HepG2 (cell line): ENCODE data around the gene CKLF. TPM values are rescaled to one million over a fixed set of nuclear protein-coding genes. Genes with fewer than 3 reads are reported as not detected.
A peak's percentile ranks its signal among the peaks of the same experiment; 100 is the strongest.

Experiments used
- ADNP ChIP-seq: sonication (generic); formaldehyde crosslinking; IDR thresholded peaks from 2 replicates; pipeline ENCODE4 v1.4.0; 2020; ENCODE audit warnings: missing genetic modification reagents
- BCL6 ChIP-seq: IDR thresholded peaks from 2 replicates; pipeline ENCODE4 v1.6.1; 2016; ENCODE audit warnings: missing genetic modification reagents, missing compliant biosample characterization
- EZH2 ChIP-seq: conservative IDR thresholded peaks from 2 replicates; pipeline ENCODE4 v1.6.1; 2012; ENCODE audit warnings: mild to moderate bottlenecking, low read depth, low read length, moderate library complexity
- MYC ChIP-seq: sonication (generic); formaldehyde crosslinking; IDR thresholded peaks from 2 replicates; pipeline ENCODE4 v1.9.0; 2021; ENCODE audit warnings: missing genetic modification reagents, borderline replicate concordance
- PHF21A ChIP-seq: sonication (generic); formaldehyde crosslinking; IDR thresholded peaks from 2 replicates; pipeline ENCODE4 v1.5.0; 2020; ENCODE audit warnings: mild to moderate bottlenecking, missing genetic modification reagents
- PRPF4 ChIP-seq: fragments of 200-400 bp; formaldehyde crosslinking; IDR thresholded peaks from 2 replicates; pipeline ENCODE4 v1.6.1; 2016; ENCODE audit warnings: low read length, low read depth; ENCODE audit not compliant: poor library complexity, severe bottlenecking
- SAFB2 ChIP-seq: sonication (generic); formaldehyde crosslinking; IDR thresholded peaks from 2 replicates; pipeline ENCODE4 v1.5.1; 2020; ENCODE audit warnings: missing genetic modification reagents, low read depth, mild to moderate bottlenecking, borderline replicate concordance
- SPEN ChIP-seq: sonication (generic); formaldehyde crosslinking; IDR thresholded peaks from 2 replicates; pipeline ENCODE4 v1.5.1; 2020; ENCODE audit warnings: low read depth, mild to moderate bottlenecking, missing genetic modification reagents
- ZBTB3 ChIP-seq: sonication (generic); formaldehyde crosslinking; IDR thresholded peaks from 2 replicates; pipeline ENCODE4 v1.4.0; 2020; ENCODE audit warnings: low read depth, mild to moderate bottlenecking, moderate library complexity, missing genetic modification reagents, borderline replicate concordance
- ZFY ChIP-seq: sonication (generic); formaldehyde crosslinking; IDR thresholded peaks from 2 replicates; pipeline ENCODE4 v1.4.0; 2020; ENCODE audit warnings: missing genetic modification reagents
- ZNF205 ChIP-seq: IDR thresholded peaks from 2 replicates; pipeline ENCODE4 v1.6.1; 2018; ENCODE audit warnings: missing biosample characterization, missing genetic modification reagents
- ZNF317 ChIP-seq: sonication (generic); formaldehyde crosslinking; IDR thresholded peaks from 2 replicates; pipeline ENCODE4 v1.5.0; 2020; ENCODE audit warnings: mild to moderate bottlenecking, missing genetic modification reagents
- ZNF510 ChIP-seq: sonication (generic); formaldehyde crosslinking; IDR thresholded peaks from 2 replicates; pipeline ENCODE4 v1.4.0; 2020; ENCODE audit warnings: low read depth, mild to moderate bottlenecking, missing genetic modification reagents
- ZNF549 ChIP-seq: sonication (generic); formaldehyde crosslinking; IDR thresholded peaks from 2 replicates; pipeline ENCODE4 v1.5.0; 2020; ENCODE audit warnings: missing genetic modification reagents
- ZNF552 ChIP-seq: sonication (generic); formaldehyde crosslinking; IDR thresholded peaks from 2 replicates; pipeline ENCODE4 v1.9.0; 2022; ENCODE audit warnings: missing genetic modification reagents, mild to moderate bottlenecking, borderline replicate concordance
- ZNF644 ChIP-seq: IDR thresholded peaks from 2 replicates; pipeline ENCODE4 v1.6.1; 2016; ENCODE audit warnings: low read depth
- ZNF768 ChIP-seq: sonication (generic); formaldehyde crosslinking; IDR thresholded peaks from 2 replicates; pipeline ENCODE4 v1.4.0; 2020; ENCODE audit warnings: missing genetic modification reagents
- ZNF878 ChIP-seq: sonication (generic); formaldehyde crosslinking; IDR thresholded peaks from 2 replicates; pipeline ENCODE4 v1.8.1; 2023; ENCODE audit warnings: mild to moderate bottlenecking, missing genetic modification reagents, moderate library complexity
- ZSCAN22 ChIP-seq: sonication (generic); formaldehyde crosslinking; IDR thresholded peaks from 2 replicates; pipeline ENCODE4 v1.4.0; 2020; ENCODE audit warnings: mild to moderate bottlenecking, missing genetic modification reagents
- polyA plus RNA-seq, 8 experiments: library from polyadenylated mRNA; depleted of rRNA in 3 of 8; stranded (reverse) in 7 of 8; unstranded in 1 of 8; fragments of >200 nt; fragmentation: Illumina TruSeq in 4 of 8; extraction: Trizol in 4 of 8; gene quantifications; 2 replicates each; pipeline versions ENCODE4 v1.2.1 to v1.2.3, GENCODE V29; 2011 to 2016; ENCODE audit warnings: low read depth in 4 of 8, missing spikeins in 1 of 8, mixed read lengths in 1 of 8; ENCODE audit not compliant: insufficient read depth in 1 of 8
- total RNA-seq, 5 experiments: library from RNA; depleted of rRNA; stranded (reverse); fragments of >200 nt; fragmentation: Illumina TruSeq; extraction: Trizol; gene quantifications; 2 replicates each; pipeline ENCODE4 v1.2.3, GENCODE V29; 2016; ENCODE audit warnings: low read depth in 1 of 5
- TF ChIP-seq, protein P1 (sequence below): sonication (generic); formaldehyde crosslinking; conservative IDR thresholded peaks from 2 replicates; pipeline ENCODE4 v1.8.0; 2022; ENCODE audit warnings: low read depth, missing genetic modification reagents
- TF ChIP-seq, protein P2 (sequence below): sonication (generic); formaldehyde crosslinking; IDR thresholded peaks from 2 replicates; pipeline ENCODE4 v1.4.0; 2020; ENCODE audit warnings: missing genetic modification reagents
- TF ChIP-seq, protein P3 (sequence below): sonication (generic); formaldehyde crosslinking; IDR thresholded peaks from 2 replicates; pipeline ENCODE4 v1.9.0; 2022; ENCODE audit warnings: low read depth, missing genetic modification reagents
- TF ChIP-seq, protein P4 (sequence below): sonication (generic); formaldehyde crosslinking; IDR thresholded peaks from 2 replicates; pipeline ENCODE4 v1.5.0; 2020; ENCODE audit warnings: mild to moderate bottlenecking, missing genetic modification reagents

CKLF gene
- total and polyA plus RNA-seq, 2 of the 13 experiments (the other 11 are each of a cell fraction or from before 2014, with no cell fraction given): 120 to 167 TPM

DNA sequence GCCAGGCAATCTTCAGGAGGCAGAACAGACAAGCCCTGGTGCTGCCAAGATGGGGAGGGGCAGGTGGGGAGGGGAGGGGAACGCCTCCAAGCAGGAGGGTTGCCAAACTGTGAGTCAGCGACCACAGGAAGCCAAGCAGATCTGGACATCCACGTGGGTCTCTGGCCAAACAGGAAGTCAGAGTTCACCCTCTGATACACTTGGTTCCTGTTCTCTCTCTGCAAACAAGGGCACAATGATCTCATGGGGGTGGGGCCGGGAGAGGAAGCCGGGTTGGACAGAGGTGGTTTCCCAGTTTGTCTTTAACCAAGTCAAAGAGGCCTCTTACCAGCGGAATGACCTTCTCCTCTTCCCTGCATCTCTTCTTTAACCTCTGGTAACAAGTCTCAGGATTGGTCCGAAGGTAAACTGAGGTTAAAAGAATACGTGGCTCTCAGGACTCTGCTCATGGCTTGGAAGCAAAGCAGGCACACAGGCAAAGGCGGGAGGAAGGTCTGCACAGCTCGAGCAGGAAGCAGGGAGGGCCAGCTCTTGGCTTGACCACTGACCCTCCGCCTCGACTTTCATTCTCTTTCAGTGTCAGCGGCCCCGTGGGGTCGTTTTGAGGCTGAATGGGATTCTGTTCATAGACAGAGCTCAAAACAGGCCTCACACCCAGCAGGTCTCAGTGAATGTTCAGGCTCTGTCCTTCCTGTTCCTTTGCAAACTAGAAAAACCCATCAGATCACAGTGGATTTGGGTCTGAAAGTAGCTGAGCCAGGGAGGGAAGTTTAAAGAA lies 35.4 kb upstream of the CKLF start (continued):
- TF ChIP-seq ZNF878: no peak; the same call in 1 of the 2 replicates
- TF ChIP-seq, protein P1, sequence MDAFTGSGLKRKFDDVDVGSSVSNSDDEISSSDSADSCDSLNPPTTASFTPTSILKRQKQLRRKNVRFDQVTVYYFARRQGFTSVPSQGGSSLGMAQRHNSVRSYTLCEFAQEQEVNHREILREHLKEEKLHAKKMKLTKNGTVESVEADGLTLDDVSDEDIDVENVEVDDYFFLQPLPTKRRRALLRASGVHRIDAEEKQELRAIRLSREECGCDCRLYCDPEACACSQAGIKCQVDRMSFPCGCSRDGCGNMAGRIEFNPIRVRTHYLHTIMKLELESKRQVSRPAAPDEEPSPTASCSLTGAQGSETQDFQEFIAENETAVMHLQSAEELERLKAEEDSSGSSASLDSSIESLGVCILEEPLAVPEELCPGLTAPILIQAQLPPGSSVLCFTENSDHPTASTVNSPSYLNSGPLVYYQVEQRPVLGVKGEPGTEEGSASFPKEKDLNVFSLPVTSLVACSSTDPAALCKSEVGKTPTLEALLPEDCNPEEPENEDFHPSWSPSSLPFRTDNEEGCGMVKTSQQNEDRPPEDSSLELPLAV: no peak
- peak; percentile 85 for TF ChIP-seq ZFY (CRISPR knock-in tag)
- no peak for TF ChIP-seq ZNF549 (CRISPR knock-in tag)
- TF ChIP-seq ZBTB3 (CRISPR knock-in tag): no peak
- TF ChIP-seq ZNF644 (CRISPR knock-in tag): peak; percentile 56; the same call in 1 of the 2 replicates
- no peak for TF ChIP-seq ZNF510 (CRISPR knock-in tag)
- TF ChIP-seq, protein P2, sequence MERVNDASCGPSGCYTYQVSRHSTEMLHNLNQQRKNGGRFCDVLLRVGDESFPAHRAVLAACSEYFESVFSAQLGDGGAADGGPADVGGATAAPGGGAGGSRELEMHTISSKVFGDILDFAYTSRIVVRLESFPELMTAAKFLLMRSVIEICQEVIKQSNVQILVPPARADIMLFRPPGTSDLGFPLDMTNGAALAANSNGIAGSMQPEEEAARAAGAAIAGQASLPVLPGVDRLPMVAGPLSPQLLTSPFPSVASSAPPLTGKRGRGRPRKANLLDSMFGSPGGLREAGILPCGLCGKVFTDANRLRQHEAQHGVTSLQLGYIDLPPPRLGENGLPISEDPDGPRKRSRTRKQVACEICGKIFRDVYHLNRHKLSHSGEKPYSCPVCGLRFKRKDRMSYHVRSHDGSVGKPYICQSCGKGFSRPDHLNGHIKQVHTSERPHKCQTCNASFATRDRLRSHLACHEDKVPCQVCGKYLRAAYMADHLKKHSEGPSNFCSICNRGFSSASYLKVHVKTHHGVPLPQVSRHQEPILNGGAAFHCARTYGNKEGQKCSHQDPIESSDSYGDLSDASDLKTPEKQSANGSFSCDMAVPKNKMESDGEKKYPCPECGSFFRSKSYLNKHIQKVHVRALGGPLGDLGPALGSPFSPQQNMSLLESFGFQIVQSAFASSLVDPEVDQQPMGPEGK (CRISPR knock-in tag): peak; percentile 98
- peak; percentile 97; the same call in 1 of the 2 replicates for TF ChIP-seq MYC
- TF ChIP-seq BCL6 (CRISPR knock-in tag): peak; percentile 60; the same call in 1 of the 2 replicates
- peak; percentile 59 for TF ChIP-seq SPEN (CRISPR knock-in tag)
- 0 out of 2 replicates have a peak, but pooled peaks have one; percentile 52 for TF ChIP-seq ZNF552 (CRISPR knock-in tag)
- TF ChIP-seq PHF21A: peak; percentile 91
- TF ChIP-seq ZNF205: peak; percentile 88
- TF ChIP-seq EZH2: no peak
- peak; percentile 66 for TF ChIP-seq ZNF317 (CRISPR knock-in tag)
- peak; percentile 13; the same call in 1 of the 2 replicates for TF ChIP-seq ZNF768 (CRISPR knock-in tag)
- TF ChIP-seq ZSCAN22 (CRISPR knock-in tag): no peak
- no peak for TF ChIP-seq ADNP (CRISPR knock-in tag)
- TF ChIP-seq PRPF4: no peak
- TF ChIP-seq, protein P3, sequence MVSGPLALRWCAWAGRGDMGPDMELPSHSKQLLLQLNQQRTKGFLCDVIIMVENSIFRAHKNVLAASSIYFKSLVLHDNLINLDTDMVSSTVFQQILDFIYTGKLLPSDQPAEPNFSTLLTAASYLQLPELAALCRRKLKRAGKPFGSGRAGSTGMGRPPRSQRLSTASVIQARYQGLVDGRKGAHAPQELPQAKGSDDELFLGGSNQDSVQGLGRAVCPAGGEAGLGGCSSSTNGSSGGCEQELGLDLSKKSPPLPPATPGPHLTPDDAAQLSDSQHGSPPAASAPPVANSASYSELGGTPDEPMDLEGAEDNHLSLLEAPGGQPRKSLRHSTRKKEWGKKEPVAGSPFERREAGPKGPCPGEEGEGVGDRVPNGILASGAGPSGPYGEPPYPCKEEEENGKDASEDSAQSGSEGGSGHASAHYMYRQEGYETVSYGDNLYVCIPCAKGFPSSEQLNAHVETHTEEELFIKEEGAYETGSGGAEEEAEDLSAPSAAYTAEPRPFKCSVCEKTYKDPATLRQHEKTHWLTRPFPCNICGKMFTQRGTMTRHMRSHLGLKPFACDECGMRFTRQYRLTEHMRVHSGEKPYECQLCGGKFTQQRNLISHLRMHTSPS (CRISPR knock-in tag): peak; percentile 82
- TF ChIP-seq, protein P4, sequence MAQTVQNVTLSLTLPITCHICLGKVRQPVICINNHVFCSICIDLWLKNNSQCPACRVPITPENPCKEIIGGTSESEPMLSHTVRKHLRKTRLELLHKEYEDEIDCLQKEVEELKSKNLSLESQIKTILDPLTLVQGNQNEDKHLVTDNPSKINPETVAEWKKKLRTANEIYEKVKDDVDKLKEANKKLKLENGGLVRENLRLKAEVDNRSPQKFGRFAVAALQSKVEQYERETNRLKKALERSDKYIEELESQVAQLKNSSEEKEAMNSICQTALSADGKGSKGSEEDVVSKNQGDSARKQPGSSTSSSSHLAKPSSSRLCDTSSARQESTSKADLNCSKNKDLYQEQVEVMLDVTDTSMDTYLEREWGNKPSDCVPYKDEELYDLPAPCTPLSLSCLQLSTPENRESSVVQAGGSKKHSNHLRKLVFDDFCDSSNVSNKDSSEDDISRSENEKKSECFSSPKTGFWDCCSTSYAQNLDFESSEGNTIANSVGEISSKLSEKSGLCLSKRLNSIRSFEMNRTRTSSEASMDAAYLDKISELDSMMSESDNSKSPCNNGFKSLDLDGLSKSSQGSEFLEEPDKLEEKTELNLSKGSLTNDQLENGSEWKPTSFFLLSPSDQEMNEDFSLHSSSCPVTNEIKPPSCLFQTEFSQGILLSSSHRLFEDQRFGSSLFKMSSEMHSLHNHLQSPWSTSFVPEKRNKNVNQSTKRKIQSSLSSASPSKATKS: no peak
- no peak; the same call in 1 of the 2 replicates for TF ChIP-seq SAFB2 (CRISPR knock-in tag)
